Hippocampal formation (tissue), 2 donors: ENCODE measurements around the gene TGFBR2.

Source experiments
- DNase-seq, 2 donors: peaks; one replicate each; lab custom pipeline; 2025; lab: John Stamatoyannopoulos, UW

TGFBR2 gene

DNA sequence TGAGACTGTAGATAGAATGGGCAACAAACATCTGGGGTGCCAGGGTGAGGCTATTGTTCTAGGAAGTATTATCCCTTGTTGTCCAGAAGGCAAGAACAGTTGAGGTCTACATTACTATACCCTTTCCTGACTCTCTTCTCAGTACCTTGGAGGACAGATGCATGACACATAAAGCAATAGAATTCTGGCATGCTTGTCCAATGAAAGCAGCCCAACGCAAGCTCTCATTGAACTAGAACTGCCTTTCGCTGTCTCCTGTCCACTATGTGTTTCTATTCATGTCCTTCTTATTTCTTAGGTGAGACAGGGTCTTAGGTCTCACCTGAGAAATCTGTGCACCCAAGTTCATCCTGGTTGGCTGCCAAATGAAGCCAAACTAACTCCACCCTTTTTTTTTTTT is 68.6 kb downstream of the TGFBR2 start:
- no peak for DNase-seq

DNA sequence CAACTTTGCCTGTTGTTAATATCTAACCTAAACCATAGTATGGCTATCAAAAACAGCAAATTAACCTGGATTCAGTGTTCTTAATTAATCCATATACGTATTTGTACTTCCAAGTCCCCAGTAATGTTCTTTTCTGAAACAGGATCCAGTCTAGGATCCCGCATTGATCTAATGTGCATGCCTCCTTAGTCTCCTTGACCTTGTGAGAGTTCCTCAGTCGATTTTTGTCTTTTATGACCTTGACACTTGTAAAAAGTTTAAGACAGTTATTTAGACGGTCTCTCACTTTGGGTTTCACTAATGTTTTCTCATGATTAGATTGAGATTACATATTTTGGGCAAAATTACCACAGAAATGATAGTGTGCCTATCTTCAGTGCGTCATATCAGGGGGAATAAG is 69.4 kb downstream of the TGFBR2 start:
- no peak for DNase-seq

DNA sequence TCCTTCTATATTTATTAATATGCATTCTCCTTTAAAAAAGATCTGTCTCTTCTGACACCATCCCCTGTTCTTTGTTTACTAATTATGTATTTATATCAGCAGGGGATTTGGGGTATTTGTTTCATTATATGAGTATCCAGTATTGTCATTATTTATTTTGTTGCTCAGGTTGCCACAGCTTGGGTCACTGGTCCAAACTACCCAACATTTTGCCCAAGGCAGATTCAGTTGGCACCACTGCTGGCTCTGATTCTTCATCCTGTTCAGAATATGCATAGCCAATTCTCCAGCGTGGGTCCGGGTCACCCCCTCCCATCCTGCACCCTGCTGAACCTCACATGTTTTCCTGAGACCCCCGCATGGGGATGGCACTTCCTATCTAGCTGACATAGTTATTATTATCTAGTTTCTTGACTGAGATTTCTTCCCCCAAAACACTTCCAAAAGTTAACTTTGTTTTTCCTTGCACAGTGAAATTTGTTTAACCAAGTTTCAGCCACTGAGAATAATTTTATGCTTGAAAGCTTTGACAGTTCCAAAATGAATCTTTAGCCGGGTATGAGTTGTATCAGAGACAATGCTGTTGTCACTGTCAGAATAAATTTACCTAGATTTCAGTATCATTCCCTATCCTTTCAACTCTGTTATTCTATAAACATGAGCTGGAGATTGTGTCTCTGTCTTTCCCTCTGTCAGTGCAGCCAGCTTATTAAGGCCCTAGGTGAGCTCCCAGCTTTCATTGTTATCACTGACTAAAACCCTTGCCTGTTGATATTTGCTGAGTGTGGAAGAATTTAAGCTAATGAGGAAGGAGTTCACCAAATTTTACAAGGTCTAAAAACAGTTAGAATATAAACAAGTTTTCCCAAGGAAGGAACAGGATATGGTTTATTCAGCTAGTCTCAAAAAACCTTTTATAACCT is 70.3 kb downstream of the TGFBR2 start:
- DNase-seq = no peak

DNA sequence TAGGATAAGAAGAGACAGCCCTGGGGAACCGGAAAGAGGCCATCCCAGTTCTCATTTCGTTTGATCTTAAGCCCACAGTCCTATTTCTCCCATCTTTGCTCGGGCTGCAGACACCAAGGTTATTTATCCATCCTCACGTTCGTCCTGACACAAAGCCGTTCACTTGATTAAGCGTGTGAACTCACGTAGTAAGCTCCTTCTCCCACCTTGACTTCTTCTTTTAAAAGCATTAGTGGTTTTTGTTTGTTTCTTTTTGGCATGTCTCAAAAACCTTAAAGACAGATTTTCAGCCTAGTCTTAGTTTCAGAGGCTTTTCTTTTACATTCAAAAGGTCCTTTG is 70.9 kb downstream of the TGFBR2 start:
- no peak for DNase-seq

DNA sequence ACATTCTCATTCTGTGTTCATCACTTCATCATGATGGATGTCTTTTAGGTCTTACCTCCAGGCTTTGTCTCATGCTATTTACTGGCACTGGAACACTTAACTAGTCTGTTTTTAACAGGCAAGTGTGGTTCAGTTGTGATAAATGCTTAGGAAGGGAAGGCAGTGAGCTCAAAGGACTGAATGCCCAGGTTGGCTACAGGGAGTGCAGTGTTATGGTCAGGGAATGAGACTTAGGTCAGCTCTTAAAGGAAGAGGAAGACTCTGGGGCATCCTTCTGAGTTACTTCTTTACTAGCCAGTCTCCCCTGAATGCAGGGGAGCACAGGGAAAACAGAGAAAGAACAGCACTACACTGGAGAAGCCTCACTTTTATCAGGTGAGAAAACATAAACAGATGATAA is 72.6 kb downstream of the TGFBR2 start:
- DNase-seq = no peak

DNA sequence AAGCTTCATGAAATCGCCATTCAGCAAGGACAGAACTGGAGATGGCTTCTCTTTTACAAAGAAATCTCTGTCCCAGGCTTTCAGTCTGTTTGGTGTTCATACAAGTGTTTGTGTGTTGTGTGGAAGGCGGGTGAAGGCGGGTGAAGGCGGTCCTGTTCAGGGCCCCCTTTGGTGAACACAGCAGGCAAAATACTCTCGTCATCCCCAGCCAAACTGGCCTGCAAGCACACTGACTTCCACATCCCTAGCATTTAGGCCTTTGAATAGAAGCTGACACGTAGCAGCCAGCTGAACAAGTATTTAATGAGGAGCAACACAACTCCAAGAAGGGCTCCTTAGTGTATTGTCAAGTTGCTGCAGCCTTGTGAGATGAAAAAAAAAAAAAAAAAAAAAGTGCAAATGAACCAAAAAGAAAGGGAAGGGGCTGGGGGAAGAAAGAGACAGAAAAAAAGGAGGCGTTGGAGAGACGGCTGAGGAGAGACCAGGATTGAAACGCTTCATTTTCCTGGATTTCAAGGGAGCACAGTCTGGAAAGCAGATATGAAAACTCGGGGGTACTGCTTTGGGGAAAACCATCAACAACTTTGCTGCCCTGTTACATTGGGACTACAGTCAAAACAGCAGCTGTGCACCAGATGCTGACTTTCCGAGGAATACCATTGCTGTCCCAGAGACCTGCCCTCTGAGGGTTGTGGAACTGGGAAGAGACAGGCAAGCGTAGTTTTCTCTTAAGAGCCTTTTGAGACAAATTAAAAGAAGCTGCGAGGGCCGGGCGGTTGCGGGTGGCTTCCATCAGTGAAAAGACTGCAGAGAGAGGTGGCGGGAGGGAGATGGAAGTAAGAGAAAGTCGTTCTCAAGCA is 74.6 kb downstream of the TGFBR2 start:
- peak; percentile 69 to 90 for DNase-seq

DNA sequence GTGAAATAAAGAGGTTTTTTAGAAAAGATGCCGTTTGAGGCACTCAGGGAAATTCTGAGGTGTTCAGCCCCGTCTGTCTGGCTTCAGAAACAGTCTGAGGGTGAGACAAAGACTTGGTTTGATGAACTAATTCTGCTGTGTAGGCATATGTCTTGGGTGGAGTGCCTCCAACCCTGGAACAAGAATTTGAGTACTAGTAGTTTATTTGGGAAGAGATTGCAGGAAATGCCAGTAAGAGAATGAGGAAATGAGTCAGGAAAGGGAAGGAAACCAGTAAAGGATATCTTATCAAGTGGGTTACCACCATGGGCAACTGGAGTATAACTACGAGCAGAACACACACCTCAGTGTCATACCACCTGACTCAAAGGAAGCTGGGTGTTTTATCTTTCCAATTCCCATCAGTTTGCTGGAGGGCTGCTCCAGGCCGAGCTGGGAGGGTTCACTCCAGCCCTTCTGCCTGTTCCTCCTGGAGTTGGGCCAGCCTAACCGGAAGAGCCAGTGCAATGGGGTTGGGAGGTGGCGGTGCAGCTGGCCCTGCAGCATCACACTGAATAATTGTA is 75.3 kb downstream of the TGFBR2 start:
- DNase-seq = peak in 1 of 2 donors; percentile 39

DNA sequence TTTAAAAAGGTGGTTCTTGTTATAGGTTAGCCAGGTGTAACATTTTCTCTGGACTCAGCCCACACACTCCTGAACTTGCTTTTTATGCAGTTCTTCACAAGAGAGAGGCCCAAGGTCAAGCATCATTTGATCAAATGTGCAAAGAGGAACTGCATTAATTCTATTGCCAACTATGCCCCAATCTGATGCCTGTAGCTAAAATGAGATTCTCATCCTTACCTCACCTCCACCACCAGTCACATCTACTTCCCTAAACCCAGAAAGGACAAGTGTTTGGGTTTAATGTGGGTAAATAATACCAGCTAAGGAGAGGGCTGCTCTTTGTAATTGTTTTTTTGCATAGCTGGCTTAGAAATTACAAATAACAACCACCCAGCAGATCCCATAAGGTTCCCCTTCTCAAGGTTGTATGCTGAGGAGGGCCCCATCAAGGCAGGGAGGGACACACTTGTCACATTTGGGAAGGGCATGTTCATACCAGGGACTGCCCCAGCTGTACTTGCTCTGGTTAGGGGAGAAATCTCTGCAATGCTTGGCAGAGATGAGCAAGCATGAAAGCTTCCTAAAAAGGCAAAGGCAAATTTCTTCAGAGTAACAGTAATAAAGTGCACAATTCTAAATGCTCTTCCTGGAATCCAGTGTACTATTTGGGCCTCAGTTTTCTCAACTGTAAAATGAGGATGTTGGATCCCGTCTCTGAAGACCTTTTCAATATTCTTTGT is 76.2 kb downstream of the TGFBR2 start:
- DNase-seq = no peak

DNA sequence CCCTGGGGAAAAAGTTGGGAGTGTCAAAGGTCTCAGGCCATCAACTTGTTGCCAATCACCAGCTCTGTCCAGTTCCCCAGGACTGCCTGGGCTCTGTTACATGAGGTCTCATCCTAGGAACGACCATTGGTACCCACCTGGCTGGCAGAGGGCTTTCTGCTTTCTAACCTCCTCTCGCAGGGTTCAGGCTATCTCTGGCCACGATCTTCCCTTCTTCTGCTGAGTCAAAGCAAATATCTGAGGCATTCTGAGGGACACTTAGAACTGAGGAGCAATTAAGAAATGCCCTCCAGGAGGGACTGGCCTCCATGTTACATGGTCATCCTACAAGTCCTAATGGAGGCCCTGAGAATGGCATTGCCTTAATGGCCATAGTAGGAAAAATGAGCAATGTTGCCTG is 77.4 kb downstream of the TGFBR2 start:
- no peak for DNase-seq

DNA sequence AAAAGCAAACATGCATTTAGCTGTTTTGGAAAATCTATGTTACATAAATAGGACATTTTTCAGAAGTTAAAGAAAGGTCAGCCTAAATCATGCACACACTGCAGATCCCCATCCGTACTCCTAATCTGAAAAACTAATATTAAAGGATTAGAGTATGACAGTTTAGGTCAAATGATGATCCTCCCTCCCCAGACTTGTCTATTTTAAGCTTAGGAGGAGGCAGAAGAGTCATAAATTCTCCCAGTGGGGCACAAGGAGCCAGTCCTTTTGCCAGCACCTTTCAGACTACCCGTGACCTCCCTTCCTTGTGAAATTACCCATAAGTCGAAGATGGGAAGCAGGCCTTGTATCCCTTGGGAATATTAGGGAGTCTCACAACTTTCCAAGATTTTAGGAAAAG is 78.0 kb downstream of the TGFBR2 start:
- no peak for DNase-seq

DNA sequence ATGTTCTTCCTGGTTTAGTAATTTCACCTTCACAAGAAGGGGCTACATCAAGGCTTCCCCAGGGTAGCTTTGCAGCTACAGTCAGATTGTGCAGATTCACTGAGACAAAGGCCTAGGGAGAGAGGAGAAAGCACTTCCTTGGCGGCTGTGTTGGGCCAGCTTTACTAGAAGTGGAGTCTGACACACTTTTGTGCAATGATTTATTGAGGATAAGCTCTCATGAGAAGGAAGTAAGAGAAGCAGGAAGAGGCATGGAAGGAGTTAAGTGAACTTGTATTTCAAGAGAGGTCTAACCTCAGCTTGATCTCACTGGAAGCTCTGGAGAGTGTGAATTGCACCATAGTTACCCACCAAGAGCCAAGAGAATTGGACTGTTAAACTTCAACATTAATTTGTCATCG is 78.9 kb downstream of the TGFBR2 start:
- DNase-seq = no peak

DNA sequence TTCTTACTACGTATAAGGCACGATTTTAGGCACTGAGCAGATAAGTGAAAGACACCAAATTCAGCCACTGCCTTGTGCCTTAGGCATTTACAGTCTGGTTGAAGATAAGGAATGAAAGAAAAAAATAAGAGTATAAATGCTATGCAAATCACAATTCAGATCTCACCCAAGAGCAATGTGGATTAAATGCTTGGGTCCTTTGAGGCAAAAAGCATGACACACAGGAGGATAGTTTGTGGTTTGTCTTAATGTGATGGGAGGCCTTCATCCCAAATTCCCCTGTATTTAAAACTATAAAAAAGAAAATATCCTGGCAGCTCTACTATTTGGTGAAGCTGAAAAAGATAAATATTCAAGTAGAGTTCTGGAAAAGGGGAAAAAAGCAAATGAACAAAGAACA is 79.8 kb downstream of the TGFBR2 start:
- DNase-seq = no peak

DNA sequence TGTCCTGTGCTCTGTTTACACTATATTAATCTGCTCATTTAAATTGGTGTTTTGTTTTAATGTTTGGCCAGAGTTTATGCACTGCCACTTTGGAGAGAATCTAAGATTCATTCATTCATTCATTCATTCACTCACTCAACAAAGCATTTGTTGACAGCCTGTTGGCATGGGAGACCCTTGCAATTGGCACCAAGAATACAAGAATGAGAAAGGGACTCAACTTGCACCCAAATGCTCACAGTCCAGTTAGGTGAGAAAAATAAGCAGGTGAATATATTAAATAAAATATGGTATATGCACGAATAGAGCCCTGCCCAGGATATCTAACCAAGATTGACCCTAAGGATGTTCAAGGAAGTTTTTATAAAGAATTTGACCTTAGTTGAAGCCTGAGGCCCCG is 80.4 kb downstream of the TGFBR2 start:
- DNase-seq = no peak

DNA sequence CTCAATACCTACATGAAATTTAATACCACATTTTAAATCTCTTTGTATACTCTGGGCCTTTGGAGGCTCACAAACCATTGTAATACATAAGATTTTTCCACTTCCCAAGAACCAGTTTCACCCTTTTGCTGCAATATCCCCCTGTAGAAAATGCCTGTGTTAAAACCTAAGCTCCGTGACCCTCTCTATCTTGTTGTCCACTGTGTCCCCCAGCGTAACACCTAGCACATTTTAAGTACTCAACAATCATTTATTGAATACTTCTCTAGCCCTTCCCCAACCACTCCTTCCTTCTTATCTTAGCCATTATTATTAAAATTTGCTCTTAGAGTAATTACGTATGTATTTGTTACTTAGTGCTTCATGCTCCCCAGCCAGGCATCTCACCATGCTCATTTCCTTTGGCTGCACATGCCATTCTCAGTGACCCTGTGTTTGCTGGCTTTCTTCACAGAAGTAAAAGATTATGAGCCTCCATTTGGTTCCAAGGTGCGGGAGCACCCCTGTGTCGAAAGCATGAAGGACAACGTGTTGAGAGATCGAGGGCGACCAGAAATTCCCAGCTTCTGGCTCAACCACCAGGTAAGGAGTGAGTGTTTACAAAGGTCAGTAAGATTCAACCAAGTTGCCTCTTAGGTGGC is 81.6 kb downstream of the TGFBR2 start:
- no peak for DNase-seq

DNA sequence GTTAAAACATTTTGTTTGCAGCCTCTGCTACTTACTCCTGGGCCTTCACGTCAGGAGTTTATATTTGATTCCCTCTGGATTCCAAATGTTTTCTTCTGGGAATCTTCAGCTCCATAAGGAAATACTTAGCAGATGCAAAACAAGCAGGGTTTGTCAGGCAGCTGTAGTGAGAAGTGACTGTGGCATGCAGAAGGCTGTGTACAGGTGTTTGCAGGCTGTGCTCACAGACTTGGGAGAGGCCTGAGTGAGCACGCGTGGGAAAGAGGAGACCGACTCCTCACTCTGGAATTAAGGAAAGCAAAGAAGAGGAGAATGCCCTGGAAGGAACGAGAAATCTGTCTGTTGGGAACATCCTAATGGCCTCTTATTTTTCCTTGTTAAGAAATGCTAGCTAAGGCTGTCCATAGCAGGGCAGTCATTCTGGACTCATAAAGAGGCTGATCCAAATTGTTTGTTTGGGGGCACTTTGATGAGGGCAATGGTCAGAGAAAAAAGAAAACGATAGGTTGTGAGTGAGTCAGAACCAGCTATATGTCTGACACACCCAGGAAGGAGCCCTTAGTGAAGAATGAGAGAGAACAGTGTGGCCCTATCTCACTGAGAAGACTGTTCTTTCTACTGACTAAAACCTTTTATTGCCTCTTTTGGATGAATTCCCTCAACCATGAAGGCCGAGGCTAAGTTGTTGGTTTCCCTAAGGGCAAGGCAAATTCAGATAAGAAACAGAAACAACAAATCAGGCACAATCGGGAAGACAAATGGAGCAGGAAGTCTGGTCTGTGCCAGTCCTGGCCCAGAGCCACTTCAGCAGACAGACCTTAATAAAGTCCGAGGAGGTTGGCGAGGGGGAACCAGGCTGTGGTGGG is 82.6 kb downstream of the TGFBR2 start:
- no peak for DNase-seq

DNA sequence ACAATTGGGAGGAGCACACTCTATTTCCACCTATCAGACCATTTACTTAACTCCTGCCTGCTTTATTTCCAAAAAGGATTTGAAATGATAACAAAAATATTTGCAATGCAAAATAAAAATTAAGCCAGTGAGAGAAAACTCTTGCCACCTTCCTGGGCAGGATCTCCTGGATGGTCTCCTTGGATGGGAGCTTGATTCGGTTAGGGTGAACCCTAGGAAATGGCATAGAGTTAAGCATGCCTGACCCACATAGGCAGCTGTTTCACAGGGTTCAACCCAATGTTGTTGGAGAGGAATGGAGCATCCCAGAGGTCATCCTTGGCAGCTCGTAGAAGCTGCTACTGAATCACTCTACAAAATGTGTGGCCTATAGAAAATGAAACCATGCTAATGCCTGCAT is 83.8 kb downstream of the TGFBR2 start:
- DNase-seq = no peak

DNA sequence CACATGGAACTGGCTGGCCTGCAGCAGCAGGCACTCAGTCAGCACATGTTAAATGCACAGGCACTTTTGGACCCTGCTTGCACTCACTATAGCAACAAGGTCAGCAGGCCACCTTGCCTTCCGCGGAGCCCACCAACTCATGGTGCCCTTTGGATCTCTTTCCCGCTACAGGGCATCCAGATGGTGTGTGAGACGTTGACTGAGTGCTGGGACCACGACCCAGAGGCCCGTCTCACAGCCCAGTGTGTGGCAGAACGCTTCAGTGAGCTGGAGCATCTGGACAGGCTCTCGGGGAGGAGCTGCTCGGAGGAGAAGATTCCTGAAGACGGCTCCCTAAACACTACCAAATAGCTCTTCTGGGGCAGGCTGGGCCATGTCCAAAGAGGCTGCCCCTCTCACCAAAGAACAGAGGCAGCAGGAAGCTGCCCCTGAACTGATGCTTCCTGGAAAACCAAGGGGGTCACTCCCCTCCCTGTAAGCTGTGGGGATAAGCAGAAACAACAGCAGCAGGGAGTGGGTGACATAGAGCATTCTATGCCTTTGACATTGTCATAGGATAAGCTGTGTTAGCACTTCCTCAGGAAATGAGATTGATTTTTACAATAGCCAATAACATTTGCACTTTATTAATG is 85.0 kb downstream of the TGFBR2 start:
- DNase-seq = no peak

DNA sequence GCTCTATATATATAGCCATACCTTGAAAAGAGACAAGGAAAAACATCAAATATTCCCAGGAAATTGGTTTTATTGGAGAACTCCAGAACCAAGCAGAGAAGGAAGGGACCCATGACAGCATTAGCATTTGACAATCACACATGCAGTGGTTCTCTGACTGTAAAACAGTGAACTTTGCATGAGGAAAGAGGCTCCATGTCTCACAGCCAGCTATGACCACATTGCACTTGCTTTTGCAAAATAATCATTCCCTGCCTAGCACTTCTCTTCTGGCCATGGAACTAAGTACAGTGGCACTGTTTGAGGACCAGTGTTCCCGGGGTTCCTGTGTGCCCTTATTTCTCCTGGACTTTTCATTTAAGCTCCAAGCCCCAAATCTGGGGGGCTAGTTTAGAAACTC is 85.5 kb downstream of the TGFBR2 start:
- no peak for DNase-seq

DNA sequence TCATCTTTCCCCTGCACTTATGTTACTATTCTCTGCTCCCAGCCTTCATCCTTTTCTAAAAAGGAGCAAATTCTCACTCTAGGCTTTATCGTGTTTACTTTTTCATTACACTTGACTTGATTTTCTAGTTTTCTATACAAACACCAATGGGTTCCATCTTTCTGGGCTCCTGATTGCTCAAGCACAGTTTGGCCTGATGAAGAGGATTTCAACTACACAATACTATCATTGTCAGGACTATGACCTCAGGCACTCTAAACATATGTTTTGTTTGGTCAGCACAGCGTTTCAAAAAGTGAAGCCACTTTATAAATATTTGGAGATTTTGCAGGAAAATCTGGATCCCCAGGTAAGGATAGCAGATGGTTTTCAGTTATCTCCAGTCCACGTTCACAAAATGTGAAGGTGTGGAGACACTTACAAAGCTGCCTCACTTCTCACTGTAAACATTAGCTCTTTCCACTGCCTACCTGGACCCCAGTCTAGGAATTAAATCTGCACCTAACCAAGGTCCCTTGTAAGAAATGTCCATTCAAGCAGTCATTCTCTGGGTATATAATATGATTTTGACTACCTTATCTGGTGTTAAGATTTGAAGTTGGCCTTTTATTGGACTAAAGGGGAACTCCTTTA is 86.2 kb downstream of the TGFBR2 start:
- no peak for DNase-seq
